D341Med (cell line): ENCODE results near the gene STAM.
"Not testable (repeated sequence)": the region's sequence is repeated elsewhere in the genome, so short reads cannot be mapped to it uniquely, and the experiment has no call there.

Experiments
- DNase-seq: peaks from one replicate; pipeline ENCODE4 v3.0.0; 2012; ENCODE audit warnings: low spot score

Gene STAM

DNA sequence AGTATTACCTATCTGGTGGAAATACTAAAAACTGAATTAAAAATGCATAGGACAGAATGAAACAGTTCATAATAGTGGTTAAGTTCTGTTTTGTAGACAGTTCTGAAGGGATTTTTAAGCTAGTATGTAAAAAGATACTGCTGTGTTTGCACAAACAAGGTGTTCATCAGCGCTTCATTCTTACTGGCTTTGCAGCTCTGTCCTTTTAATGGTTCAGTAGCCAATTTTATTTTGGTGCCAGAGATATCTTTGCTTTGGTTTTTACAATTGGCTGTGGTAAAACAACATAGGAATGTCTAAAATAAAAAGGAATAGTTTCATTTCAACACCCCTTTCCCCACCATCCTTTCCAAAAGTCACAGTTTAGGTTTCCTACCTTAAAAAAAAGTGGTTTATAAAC, 33.0 kb downstream of the STAM start:
- no peak for DNase-seq

DNA sequence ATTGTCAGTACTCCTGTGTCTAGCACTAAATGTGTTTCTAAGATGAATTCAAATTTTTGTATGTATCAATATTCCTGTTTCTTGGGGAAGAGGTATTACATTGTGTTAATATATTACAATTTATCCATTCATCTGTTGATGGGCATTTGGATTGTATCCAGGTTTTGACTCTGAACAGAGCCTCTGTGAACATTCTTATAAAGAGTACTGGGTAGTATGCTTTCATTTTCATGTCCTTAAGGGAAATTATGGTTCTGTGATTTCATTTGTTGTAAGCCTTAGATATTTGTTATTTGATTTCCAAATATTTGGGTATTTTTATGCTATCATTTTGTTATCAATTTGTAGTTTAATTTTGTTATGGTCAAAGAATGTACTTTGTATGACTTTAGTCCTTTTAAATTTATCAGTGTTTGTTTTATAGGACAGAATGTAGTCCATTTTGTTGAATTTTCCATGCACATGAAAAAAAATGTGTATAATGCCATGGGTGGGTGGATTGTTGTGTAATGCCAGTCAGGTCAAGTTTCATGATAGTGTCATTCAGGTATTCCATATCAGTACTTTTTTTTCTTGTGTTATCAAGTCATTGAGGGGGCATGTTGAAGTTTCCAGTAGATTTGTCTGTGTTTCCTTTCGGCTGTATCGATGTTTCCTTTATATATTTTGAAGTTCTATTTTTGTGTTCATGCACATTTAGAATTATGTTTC, 38.4 kb downstream of the STAM start:
- no peak for DNase-seq

DNA sequence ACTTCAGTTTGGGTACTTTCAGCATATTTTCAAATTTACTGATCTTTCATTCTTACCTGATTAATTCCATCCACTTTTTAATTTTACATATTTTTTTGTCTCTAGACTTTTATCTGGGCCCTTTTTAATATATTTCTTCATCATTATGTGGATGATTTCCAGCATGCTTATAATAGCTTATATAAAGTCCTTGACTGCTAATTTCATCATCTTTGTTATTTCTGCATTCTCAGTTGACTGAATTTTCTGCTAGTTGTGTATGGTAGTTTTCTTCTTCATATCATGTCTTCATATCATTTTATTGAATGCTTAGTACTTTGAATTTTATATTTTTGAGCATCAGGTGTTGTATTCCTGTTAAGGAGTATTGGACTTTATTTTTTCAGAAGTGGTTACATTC, 39.6 kb downstream of the STAM start:
- DNase-seq = no peak

DNA sequence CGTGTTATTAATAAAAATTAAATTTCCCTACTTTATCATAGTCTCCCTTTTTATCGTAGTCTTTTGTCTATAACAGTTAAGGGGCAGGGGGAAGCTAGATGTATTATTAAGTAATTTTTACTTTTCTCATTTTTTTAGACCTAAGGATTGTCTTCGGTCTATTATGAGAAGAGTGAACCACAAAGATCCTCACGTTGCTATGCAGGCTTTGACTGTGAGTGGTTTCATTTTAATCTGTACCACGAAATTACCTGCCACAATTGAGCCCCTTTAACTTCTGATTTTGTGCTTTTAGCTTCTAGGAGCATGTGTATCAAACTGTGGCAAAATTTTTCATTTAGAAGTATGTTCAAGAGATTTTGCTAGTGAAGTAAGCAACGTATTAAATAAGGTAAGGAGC, 40.6 kb downstream of the STAM start:
- DNase-seq = no peak

DNA sequence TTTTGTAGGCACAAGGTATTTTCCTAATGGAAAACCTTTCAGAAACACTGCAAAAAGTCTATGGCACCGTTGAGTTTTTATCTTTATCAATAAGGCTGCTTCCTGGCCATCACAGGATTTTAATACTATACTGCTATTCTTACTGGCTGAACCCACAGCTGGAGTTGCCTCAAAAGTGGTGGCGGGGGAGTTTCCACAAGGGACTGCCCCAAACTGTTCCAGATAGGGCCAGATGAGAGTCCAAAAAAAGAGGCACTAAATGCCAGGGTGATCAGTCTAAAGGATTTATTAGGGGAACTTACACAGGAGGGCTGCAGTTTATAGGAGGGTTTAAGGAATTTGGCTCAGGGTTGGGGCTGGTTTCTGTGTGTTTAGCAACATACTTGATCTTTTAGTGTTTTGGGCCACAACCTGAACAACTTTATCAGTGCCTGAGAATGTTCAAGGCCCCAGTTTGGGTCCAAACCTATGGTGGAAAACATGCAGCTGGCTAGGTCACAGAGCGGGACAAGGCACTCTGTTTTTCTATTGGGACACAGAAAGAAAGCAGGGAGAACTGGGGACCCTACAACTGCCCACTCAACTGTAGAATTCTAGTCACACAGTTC, 41.4 kb downstream of the STAM start:
- no peak for DNase-seq

DNA sequence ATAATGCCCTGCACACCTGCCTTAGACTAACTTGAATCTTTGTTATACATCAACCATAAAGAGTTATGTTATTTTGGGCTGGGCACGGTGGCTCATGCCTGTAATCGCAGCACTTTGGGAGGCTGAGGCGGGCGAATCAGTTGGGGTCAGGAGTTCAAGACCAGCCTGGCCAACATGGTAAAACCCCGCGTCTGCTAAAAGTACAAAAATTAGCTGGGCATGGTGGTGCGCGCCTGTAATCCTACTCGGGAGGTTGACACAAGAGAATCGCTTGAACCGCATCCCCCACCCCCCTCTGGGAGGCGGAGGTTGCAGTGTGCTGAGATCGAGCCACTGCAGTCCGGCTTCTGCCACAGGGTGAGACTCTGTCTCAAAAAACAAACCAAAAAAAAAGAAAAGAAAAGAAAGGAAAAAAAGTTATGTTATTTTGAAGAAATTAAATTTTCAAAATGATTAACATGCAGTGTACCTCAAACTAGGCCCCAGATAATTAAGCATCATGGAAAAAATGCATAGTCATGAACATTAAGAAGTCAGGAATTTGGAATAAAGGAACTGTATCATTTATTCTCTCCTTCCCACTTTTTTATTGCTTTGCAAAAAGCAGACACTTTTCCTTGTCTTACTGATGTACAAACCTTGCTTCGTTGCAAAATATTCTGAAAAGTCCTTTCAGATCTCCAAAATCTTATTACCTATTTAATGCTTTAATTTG, 43.3 kb downstream of the STAM start:
- no peak for DNase-seq

DNA sequence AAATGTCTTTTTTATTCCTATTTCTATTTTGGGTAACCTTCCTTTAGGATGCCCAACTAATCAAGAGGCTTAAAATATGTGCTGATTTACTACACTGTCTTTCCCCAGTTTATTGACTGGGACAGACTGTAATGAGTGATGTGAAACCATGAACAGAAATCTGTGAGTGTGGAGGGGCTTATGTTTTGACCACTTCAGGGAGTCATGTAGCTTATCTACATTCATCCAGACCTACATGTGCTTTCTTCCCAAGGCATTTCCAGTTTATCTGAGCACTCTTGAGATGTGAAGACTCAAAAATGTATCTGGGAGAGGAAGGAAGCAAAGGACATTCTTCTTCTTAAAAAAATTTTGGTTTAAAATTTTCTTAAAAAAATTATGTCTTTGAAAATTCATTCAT, 45.2 kb downstream of the STAM start:
- DNase-seq = no peak

DNA sequence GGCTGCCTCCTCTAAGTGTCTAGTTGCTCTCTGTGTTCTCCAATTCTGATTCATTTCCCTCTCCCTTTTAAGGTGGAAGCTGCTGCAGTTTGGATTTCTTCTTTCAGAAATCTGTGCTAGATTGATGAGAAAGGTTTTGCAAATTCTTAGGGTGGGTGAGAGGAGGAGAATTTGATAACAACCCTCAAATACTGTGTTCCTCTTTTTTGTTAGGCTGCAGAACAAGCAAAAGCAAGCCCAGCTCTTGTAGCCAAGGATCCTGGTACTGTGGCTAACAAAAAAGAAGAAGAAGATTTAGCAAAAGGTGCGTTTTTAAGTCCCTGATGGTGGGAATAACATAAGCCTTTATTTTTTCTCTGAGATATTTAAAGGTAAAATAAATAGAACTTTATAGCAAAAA, 49.1 kb downstream of the STAM start:
- DNase-seq = no peak

DNA sequence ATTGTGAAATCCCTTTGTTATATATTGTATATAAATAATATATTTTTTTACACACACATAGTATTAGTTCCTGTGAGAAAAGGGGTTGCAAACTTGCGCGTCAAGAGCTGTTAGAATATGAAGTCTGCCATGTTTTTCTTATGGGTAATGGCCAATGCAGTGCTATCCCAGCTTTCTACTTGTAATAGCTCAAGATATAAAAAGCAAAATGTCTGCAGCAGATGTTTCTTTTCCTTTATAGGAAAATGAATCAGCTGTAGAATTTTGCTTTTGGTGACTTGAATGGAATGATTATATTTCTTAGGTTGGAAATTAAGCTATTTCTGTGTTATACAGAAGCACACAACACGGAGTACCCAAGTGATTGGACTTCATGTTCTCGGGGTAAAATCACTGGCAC, 54.7 kb downstream of the STAM start:
- DNase-seq = no peak

DNA sequence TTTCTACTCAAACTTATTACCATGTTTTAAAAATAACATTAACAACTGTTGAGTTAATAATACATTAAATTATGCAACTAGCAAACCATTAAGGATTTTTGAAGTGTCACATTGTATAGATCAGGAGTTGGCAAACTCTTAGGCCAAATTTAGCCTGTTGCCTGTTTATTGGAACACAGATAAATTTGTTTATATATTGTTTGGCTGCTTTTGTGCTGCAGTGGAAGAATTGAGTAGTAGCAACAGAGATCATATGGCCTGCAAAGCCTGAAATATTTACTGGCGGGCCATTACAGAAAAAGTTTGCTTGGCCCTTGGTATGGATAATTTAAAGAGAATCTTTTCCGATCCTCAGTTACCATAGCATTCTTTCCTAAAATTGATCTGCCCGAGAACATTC, 57.4 kb downstream of the STAM start:
- DNase-seq = no peak

DNA sequence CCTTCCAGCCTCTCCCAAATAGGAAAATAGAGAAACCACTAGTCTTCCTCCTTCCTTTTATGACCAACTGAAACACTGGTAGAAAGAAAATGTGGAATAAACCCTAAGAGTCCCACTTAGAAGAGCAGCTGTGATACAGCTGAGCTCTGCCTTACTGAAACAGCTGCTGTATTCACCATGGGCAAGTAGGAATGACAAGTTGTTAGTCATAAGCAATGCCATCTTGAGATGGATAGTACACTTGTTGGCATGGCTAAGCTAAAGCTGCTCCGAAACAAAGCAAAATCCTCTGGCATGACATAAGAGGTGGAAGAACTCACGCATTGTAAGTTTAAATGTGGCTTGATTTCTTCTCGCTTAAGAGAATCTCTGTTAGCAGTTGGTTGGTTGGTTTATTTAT, 59.8 kb downstream of the STAM start:
- DNase-seq = no peak

DNA sequence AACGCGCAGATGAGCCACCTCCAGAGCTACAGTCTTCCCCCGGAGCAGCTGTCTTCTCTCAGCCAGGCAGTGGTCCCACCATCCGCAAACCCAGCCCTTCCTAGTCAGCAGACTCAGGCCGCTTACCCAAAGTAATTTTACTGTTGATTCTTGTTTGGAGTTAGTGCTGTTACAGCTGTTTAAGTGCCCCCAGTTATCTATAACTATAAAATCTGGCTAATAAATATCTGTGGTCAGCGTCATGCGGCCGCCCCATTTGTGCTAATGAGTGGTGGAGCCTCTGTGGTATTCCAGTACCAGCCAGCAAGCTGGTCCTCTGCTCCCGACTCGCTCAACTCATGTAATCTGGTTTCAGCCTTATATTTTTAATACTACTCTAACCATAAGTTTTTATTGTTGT, 64.9 kb downstream of the STAM start:
- DNase-seq = no peak

DNA sequence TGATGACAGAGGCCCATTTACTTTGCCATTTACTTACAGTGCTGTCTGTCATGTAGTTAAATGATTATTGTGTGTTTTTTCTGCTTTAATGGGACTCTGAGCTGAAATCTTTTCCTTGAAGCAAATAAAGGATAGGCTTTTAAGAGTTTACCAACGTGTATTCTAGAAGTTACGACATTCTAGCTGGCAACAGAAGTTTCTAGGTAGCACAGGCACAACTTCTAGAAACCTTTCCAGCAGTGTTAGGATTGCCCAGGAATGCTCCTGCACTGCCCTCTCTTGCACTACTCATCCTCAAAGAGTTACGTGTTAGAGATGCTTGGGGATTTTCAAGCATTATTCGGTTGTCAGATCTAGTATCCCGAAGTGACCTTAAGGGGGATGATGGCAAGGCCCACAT, 65.5 kb downstream of the STAM start:
- DNase-seq = no peak

DNA sequence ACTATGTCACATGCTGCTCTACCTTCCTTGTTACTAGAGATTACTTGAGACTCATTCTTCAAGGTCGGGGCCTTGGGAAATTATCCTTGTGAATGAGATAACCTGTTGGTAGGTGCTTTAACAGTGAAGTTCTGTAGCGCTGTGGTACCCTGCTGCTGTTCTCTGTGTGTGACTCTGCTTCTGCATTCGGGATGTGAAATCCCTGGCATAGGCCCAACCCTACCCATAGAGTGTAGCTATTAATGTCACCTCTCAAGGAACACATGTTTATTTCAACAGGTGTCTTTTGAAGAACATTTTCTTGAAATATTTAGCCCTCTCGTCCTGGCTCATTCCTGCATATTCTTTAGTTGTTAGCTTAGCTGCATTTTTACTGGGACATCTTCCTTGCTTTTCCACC, 66.2 kb downstream of the STAM start:
- no peak for DNase-seq

DNA sequence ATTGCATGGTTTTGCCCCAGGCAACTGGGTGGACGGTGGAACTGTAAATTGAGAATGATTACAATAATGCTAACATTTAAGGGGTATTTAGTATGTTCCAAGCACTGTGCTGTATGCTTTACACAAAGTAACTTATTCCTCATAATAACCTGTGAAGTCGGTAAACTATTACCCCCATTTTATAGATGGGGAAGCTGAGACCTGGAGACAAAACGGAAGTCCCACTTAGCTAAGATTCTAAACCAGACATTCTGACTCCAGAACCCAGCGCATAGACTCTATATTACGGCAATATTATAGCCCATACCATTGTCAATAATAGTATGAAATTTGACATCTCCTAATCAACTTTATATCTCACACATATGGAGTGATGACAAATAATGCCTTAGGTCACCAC, 68.1 kb downstream of the STAM start:
- DNase-seq = no peak

DNA sequence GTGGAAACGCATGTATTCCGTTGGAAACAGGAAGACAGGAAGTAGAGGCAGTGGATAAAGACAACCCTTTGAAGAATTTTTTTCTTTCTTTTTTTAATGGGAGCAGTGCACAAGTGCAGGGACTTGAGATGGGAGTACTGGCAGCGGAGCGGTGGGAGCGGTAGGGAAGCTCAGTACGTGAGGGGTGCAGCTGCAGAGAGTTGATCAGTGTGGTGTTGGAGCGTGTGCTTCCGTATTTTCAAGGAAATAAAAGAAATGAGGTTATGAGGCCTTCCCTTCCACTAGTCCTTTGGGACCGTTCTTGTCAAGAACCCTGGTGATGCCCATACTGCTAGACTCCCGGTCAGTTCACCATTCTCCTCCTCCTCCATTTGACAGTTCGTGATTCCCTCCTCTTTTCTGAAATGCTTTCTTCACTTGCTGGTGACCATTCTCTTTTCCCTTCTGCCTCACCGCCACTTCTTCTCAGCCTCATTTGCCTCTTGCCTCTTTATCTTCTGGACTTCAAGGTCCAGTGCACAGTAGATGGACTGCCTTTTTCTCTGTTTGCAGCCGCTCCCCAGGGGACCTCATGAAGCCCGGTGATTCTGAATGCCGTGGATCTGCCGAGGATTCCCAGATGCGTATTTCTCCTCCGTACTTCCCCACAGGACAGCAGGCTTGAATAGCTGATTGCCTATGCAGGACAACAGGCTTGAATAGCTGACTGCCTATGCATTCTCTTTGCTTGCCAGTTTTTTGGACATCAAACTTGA, 68.9 kb downstream of the STAM start:
- no peak for DNase-seq

DNA sequence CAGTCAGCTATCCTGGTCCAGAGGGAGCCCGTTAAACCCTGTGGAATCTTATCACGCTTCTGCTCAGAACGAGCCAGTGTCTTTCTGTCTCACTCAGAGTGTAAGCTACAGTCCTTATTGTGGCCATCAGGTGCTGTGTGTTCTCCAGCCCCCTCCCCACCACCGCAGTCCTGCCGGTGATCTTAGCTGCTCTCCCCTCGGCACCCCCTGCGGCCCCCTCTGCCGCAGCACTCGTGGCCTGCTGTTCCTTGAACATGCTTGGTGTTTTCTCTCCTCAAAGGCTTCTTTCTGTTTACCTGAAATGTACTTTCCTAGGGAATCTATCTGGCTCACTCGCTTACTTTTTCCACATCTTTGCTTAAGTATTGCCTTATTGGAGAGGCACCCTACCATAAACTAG, 69.8 kb downstream of the STAM start:
- no peak for DNase-seq

DNA sequence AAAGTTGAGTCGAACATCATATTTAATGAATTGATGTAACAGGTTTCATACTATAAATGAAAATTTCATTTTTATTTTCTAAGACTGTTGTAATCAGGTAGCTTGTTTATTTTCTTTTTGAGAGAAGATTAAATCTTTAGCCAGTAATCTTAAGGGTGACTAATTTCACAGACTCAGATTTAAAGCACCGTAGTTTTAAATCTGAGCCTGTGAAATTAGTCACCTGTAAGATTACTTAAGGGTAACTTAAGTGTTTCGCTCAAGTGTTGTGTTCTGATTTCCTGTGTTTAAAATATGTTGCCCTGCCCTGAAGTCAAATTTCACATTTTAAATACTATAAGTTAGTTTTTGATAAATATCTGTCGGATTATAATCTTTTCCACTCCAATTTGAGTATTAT, 72.2 kb downstream of the STAM start:
- DNase-seq = no peak

DNA sequence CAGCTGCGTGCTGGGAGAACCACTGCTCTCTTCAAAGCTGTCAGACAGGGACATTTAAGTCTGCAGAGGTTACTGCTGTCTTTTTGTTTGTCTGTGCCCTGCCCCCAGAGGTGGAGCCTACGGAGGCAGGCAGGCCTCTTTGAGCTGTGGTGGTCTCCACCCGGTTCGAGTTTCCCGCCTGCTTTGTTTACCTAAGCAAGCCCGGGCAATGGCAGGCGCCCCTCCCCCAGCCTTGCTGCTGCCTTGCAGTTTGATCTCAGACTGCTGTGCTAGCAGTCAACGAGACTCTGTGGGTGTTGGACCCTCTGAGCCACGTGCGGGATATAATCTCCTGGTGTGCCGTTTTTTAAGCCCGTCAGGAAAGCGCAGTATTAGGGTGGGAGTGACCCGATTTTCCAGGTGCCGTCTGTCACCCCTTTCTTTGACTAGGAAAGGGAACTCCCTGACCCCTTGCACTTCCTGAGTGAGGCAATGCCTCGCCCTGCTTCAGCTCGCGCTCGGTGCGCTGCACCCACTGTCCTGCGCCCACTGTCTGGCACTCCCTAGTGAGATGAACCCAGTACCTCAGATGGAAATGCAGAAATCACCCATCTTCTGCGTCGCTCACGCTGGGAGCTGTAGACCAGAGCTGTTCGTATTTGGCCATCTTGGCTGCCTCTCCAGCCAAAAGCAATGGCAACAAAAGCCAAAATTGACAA, 78.5 kb downstream of the STAM start:
- DNase-seq = not testable (repeated sequence)

DNA sequence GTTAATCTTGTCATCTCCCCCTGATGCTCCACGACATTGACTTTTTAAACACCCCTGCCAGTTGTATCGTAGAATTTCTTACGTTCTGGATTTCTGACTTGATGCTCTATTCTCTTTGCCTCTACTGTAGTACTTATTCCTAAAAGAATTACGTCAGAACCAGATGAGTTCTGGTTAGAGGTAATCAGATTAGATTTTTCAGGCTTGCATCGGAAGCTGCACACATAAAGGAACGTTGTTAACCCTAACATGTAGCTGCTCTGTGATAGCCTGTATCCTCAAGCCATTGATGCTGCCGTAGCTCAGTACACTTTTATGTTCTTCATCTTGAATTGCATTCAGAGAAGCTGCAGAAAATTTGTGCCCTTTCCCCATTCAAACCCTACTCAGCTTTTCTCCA, 81.8 kb downstream of the STAM start:
- DNase-seq = no peak

DNA sequence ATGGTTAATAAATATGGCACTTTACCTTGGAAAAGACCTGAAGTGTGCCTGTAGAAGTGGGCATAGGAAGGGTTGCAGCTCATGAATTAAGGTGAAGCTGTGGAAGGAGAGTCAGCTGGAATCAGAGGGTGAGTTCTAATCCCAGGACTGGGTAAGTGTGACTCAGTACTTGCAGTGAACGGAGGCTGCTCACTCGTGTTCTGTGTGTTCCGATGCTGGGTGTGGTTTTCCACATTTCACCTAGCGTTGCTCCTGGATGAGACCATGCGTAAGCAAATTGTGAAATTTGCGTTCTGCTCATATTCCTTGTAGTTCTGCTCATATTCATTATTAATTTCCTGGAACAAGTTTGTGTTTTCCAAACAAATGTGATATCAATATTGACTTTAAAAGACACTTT, 85.7 kb downstream of the STAM start:
- DNase-seq = no peak

DNA sequence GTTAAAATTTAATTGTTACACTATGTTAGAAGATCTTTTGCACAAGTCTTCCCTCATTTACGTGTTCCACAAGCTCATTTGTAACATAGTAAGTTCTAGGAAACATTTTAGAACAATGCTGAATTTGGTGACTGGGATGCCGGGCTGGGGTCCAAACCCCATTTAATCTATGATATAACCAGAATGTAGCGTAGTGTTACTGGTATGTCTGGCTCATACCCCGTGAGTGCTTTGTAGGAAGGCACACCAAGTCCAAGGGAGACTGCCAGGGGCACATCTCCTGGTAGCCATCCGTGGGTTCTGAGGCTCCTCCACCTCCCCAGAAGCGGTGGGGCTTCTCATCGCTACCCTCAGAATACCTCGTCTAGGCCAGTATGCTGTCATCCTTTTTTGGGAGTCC, 86.7 kb downstream of the STAM start:
- DNase-seq = no peak
